GM19372 (cell line): ENCODE measurements around the gene BARX2.
"Not testable (repeated sequence)": the region's sequence is repeated elsewhere in the genome, so short reads cannot be mapped to it uniquely, and the experiment has no call there.

Source experiments
- ATAC-seq: cut with Tn5 transposase; IDR thresholded peaks from one replicate; pipeline ENCODE4 v1.9.1; 2021; ENCODE audit warnings: mild to moderate bottlenecking, low read depth, moderate library complexity; ENCODE audit not compliant: unreplicated experiment

The BARX2 gene, protein sequence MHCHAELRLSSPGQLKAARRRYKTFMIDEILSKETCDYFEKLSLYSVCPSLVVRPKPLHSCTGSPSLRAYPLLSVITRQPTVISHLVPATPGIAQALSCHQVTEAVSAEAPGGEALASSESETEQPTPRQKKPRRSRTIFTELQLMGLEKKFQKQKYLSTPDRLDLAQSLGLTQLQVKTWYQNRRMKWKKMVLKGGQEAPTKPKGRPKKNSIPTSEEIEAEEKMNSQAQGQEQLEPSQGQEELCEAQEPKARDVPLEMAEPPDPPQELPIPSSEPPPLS

DNA sequence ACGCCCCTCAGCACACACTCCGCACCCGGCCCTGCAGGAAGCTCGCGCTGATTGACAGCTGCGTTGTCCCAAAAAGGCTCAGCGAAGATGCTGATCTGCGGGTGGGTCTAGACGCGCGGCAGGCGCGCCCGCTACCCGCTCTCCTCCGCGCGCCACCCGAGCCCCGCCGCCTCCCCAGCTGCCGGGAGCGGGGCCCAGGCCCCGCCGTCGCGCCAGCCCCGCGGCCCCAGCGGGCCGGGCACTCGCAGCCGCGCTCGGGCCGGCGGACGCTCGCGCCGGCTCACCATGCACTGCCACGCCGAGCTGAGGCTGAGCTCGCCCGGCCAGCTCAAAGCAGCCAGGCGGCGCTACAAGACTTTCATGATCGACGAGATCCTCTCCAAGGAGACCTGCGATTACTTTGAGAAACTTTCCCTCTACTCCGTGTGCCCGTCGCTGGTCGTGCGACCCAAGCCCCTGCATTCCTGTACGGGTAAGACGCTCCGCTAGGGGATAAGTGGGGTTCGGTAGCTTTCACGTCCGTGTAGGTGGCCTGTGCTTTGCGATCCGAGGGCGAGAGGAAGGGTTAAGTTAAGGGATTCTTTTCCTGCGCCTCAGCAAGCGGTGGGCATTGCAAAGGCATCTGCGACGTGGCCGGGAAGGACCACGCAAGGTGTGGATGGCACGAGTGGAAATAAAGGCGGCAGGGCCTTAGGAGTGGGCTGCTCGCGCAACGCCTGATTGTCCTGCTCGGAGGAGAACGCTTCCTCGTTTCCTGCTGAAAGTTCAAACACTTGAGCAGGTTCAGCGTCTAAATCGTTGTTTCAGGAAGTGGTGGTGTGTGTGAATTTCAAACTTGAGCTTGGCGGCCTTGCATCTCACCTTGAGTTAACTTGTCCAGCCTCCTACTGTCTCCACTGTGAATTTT lies at the start of gene BARX2:
Gene BARX2, plus strand, starts transcription at position 98 of the 907 bp plus-strand sequence. Its CDS starts 188 bp downstream, at position 286.
- no peak for ATAC-seq

DNA sequence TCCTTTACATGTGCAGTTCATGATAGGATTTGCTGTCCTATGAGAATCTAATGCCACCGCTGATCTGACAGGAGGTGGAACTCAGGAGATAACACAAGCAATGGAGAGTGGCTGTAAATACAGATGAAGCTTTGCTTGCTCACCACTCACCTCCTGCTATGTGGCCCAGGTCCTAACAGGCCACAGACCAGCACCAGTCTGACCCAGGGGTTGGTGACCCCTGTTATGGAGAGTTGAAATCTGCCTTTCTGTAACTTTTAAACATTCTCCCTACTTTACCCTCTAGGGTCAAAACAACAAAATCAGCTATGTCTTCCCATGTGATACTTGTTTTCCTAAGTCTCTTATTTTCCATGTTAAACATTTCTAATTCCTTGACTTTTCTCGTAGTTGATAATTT lies 48.7 kb upstream of the BARX2 start:
- ATAC-seq: no peak

DNA sequence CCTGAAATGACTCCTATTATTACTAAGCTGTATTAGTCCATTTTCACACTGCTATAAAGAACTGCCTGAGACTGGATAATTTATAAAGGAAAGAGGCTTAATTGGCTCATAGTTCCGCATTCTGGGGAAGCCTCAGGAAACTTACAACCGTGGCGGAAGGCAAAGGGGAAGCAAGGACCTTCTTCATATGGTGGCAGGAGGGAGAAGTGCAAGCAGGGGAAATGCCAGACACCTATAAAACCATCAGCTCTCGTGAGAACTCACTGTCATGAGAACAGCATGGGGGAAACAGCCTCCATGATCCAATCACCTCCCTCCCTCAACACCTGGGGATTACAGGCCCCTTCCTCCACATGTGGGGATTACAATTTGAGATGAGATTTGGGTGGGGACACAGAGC lies 47.9 kb upstream of the BARX2 start:
- ATAC-seq: not testable (repeated sequence)

DNA sequence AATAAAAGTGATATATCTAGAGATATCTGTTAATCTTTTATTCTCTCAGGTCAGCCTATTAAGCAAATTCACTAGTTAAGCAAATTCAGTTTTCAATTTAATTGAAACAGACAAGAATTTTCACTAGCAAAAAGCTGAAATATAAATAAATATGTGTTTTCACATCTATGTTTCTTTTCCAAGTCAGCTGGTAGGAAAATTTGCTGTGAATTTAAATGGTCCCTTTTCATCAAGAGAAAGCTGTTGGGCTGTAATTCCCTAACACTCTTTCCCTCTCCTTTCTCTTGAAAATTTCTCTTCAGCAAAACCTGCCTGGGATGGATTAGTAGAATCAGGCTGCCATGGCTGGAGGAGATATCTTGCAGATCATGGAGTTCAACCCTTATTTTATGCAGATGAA lies 46.9 kb upstream of the BARX2 start:
- ATAC-seq: no peak

DNA sequence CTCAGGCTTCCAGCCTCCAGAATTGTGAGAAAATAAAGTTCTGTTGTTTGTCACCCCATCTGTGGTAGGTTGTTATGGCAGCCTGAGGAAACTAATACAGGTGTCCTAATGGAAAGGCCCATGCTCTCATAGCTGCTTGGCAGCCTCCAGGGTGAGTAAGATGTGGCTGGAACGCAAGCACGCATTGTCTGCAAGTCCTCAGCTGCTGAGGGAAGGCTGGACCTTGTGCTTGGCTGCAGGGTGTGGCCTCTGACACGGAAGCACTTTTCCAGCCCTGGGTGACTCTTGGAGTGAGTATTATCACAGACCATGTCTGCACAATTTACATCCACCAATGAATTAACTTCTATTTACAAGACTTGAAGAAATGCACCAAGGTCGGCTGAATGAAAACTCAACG lies 44.4 kb upstream of the BARX2 start:
- ATAC-seq: no peak

DNA sequence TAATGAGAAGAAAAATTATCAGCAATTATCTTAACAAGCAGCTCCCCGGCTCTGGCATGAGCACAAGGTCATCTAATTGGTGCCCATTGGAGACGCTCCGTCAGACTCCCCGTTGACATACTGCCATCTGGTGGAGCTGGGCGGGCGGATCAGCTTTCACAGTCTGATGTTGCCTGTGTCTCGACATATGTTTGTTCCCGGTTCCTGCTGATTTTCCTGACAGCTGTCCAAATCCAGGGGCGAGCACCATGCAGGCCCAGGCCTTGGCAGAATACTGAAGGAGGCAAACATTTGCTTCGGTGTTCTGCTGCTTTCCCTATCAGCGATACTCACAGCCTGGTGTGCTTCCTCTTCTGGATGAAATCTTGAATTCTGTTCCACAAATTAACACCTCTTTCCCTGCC lies 43.8 kb upstream of the BARX2 start:
- peak; percentile 93 for ATAC-seq

DNA sequence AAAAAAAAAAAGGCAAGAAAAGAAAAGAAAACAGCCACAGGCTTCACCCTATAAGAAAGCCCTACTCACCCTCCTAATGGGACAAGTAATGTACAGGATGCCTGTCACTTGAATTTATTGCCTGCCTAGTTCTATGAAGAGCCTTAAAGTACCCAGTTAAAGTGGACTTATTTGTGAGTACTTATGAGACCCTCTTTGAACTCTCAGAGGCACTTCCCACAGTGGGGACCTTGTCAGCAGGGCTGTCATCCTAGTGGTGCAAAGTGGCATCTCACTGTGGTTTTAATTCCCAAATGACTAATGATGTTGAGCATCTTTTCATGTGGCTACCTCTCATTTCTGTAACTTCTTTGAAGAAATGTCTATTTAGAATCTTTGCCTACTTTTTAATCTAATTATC lies 41.8 kb upstream of the BARX2 start:
- no peak for ATAC-seq

DNA sequence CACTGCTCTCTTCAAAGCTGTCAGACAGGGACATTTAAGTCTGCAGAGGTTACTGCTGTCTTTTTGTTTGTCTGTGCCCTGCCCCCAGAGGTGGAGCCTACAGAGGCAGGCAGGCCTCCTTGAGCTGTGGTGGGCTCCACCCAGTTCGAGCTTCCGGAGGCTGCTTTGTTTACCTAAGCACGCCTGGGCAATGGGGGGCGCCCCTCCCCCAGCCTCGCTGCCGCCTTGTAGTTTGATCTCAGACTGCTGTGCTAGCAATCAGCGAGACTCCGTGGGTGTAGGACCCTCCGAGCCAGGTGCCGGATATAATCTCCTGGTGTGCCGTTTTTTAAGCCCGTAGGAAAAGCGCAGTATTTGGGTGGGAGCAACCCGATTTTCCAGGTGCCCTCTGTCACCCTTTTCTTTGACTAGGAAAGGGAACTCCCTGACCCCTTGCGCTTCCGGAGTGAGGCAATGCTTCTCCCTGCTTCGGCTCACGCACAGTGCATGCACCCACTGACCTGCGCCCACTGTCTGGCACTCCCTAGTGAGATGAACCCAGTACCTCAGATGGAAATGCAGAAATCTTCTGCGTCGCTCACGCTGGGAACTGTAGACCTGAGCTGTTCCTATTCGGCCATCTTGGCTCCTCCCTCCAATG lies 31.2 kb upstream of the BARX2 start:
- ATAC-seq: not testable (repeated sequence)

DNA sequence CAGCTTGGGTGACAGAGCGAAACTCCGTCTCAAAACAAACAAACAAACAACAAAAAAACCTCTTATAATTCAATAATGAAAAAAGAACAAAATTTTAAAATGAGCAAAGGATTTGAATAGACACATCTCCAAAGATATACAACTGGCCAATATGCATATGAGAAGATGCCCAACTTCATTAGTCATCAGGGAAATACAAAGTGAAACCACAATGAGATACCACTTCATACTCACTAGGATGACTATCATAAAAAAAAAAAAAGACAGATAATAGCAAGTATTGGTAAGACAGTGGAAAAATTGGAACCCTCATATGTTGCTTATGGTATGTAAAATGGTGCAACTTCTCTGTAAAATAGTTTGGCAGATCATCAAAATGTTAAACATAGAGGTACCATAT lies 28.7 kb upstream of the BARX2 start:
- ATAC-seq: no peak

DNA sequence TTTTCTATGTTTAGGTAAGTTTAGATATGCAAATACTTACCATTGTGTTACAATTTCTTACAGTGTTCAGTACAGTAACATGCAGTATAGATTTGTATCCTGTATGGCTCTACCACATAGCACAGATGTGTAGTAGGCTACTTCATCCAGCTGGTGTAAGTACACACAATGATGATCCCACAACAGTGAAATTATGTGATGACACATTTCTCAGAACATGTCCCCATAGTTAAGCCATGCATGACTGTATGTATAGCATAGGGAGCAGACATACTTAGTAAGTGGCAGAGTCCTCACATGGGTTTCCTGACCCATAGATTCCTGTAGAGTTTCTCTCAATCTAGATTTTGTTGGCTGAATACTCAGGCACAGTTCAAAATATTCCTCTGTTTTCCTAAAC lies 26.8 kb upstream of the BARX2 start:
- no peak for ATAC-seq

DNA sequence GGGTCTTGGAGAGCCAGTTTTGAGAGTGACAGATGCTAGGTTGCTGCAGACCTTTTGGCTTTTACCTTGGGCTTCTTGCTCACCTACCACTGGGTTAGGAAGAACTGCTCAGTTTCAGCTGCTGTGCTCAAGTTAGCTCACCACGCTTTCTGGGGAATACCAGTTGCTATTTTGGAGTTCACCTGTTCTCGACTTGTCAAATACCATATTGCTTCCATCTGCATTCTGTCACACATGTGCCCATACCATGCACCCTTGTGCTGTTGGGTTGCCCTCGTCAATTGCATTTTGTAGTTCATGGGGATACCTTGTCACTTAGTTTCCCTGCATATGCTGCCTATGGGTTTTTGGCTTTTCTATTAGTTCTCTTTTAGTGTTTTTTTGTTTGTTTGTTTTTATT lies 23.0 kb upstream of the BARX2 start:
- no peak for ATAC-seq

DNA sequence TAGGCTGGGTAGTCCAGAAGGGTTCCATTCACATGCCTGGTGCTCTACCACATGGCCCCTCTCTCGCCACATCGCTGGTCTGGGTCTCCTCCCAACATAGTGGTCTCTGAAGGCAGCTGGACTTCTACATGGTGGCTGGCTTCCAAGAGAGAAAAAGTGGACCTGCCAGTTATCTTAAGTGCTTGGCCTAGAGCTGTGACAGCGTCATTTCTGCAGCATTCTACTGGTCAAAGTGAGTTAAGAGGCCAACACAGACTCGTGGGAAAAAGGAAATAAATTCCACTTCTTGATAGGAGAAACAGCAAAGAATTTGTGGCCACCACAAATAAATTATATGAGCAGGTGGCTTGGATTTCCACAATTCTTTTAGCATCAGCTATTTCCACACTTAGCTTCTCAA lies 21.0 kb upstream of the BARX2 start:
- no peak for ATAC-seq

DNA sequence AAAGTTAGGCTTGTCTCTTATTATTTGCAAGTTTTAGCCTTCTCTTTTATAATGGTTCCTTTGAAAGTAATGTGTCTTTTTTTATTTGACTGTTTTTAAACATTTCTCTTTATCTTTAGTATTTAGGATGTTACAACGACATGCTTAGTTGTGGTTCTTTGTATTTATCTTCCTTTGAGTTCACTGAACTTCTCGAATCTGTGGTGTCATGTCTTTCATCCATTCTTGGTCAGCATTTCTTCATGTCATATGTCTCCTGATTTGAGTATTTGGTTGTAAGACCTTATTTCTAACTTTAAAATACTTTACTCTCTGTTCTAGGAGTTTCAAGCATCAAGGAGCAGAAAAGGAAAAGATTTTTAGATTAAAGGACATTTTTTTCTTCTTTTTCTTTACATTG lies 15.9 kb upstream of the BARX2 start:
- ATAC-seq: no peak

DNA sequence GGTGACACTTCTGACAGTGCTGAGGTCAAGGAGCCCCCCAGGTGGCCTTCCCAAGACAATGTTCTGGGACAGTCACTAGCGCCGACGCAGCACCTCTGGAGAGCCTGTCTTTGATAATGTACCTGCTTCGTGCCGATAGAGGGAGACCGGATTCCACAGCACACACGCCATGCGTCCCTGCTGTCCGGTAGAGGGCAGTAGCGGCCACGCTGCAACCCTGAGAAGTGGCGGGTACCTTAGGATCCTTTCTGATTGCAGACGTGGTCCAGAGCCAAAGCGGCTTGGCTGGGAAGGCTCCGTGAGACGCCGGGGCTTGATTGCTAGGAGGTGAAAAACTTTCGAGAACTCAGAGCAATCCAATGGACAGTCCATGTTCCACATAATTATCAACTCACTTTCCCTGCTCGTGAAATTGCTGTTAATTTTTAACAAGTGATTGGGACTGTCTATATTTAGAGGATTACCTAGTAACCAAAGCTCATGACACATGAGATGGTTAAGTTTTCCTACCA lies 11.4 kb upstream of the BARX2 start:
- peak; percentile 100 for ATAC-seq

DNA sequence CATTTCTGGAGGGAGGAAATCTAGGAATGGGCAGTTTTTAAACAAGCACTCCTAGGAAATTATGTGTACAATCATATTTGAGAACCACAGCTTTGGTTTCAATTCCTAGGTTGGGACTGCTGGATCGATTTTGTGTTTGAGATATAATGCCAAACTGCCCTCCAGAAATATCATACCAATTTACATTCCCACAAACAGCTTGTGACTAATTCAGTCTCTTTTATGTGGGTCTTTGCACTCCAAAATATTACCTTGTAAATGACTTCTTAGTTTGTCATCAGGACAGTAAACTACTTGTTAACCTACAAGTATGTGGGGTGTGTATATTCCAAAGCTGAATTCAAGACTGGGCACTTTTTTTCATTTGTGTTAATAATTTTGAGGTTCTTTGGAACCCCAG lies 9.8 kb upstream of the BARX2 start:
- no peak for ATAC-seq

DNA sequence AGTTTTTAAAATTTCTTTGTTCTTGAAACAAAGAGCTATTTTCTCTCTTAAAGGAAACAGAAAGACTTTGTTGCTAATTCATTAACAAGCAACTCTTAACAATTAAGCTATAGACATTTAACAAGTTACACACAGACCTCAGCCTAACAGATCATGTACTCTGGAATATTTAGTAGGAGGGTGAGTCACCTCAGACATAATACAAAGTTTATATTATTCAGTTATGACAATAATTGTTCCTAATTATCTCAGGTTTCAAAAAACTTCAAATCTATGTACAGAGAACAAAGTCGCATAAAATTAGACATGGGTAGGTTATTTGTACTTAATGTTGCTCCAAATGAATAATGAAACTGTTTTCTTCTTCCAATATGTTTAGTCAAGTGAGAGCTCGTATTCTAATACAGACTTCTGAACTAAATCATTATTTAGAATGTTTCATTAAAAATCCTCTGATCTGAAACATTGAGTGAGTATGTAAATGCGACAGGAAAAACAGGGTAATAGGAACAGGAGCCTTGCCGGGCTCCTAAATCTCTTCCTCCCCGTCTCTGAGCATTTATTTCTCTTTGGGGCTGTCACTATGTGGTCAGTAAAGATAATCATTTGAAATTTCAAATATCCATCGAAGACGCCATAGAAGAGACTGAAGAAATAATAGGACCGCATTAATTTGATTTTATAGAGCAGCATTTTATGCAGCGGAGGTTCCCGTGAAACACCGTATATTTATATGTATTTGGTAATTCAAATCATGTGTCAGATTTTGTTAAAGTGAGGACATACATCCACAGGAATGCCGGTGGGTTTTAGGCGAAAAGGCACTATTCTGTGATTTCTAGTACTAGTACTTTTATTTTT lies 8.7 kb upstream of the BARX2 start:
- no peak for ATAC-seq

DNA sequence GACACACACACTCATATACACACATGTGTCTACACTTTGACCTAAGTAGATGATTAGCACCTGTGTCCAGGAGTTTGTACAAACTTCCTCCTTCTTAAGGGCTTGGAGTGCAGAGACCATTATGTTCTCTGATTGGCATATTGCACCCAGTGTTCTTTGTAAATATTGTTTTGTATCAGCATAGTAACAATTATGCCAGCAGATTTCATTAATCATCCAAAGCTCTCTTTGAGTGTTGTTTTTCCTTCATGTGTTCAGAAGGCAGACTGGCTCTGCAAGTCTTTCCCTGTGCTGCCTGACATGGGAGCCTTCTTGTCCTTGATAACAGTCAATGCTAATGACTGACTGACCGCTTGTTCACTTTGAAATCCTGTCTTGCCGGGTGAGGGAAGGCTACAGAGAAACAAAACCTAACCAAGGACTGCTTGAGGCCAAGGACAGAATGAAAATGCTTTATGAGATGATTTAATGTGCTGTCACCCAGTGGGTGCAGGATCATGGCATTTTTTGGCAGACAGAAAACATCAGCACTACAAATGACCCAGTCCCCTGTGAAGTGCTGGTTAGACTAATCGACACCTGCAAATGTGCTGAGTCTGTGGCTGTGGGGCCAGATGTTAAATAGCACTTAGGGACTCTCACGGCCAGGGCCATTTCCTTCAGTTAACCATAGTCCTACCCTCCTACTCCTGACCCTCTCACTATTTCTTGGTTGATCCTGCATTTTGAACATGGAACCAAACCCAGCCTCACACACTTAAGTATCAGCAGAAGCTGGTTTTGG lies 6.6 kb upstream of the BARX2 start:
- ATAC-seq: no peak

DNA sequence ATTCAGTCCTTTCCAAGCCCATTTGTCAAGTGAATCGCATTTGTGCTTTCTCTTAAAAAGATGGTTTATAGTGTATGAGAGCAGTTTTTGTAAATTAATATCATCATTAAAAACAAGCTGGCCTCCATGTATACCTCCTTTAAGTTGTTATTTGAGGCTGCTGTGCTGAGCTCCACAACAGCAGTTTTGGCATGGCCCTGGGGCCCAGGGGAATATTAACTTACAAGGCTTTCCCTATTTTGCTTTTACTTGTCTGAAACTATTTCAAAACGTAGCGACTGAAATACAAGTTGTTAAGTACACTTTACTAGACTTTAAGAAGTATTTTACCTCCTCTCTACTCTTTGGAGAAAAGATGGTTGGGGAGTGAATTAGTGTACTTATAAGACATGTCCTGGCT lies 4.9 kb upstream of the BARX2 start:
- ATAC-seq: no peak
